GM21786 (cell line): Measurements from ENCODE around the gene BDH1.
"Not testable (repeated sequence)": the region's sequence is repeated elsewhere in the genome, so short reads cannot be mapped to it uniquely, and the experiment has no call there.

ENCODE experiments used
- ATAC-seq: cut with Tn5 transposase; IDR thresholded peaks from one replicate; pipeline ENCODE4 v1.9.1; 2021; ENCODE audit not compliant: unreplicated experiment

The BDH1 gene

DNA sequence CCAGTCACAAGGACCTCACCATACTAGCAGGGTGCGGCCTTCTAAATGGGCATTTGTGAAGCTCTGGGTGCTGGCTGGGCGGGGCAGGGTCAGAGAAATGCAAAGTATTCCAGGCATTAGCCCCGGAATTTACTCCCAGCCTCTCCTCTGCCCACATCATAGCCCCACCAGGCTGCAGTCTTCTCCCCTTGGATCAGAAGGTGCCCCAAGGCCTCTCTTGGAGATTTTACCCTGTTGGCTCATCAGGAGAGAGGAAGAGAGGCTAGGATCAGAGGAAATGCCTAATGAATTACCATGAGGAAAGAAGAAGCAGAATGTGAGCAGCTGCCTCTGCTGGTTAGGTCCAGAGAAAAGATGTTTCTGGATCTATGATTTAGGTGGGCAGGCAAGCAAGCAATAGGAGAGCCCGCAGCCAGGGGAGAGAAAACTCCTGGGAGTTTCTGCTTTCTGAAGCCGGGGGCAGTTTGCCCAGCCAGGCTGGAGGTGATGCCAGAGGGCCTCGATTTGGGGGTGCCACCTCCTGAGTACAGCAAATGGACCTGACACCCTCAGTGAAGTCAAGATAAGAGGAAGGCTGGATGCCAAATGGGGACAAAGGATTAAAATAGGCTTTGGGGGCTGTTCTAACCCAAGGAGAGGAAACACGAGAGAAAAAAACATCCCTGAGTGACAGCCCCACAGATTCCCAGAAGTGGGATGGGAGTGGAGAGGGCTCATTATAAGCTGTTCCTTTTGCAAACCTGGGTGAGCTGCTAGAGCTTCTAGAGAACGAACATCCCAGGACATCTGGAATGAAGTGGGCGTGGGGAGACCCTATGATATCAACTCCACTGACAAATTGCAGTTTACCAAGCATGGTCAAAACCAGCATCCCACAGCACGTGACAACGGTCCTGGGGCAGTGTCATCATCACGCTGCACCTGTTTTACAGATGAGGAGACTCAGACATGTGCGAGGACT, 65.4 kb downstream of the BDH1 start:
- no peak for ATAC-seq

DNA sequence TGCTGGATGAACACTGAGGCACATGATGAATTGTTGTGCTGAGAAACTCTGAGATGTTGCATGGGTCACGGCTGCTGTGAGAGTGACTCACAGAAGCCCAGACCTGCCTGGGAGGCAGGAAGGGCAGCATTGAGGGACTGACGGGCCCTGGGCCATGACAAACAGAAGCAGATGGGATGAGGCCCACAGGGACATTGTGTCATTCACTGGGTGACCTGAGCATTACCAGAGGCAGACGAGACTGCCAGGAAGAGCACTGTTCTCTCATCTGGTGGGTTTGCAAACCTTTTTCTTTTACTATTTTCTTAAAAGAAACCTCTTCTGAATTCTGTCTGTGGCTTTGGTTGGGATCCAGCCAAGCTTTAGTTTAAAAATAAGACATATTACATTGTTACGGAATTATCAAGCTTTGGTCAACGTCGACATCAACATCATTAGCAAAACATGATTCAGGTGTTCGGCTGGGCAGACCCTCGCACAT, 67.8 kb downstream of the BDH1 start:
- no peak for ATAC-seq

DNA sequence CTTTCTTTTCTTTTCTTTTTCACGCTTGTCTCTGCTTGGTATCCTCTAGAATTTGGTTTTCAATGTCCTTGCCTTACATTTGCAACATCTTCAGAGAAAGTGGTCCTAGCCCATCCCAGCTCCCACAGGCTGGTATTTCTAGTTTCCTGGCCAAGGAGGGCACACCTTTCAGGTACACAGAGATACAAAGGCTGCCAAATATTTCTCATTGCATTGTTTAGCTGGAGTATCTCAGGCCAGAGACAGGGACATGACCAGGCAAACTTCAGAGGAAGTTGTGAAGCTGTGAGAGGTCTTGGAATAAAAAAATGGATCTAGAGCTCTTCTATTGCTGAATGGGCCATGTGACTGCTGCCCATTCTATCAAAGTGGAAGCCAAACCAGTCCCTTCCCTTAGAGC, 68.9 kb downstream of the BDH1 start:
- ATAC-seq: no peak

- no peak for ATAC-seq
Measured at GRCh38 chr3:197485143-197485542, 70.6 kb downstream of the BDH1 start.

GRCh38 chr3:197484204-197484901, 71.4 kb downstream of the BDH1 start:
- ATAC-seq: no peak

GRCh38 chr3:197482001-197482400, 73.8 kb downstream of the BDH1 start:
- ATAC-seq: no peak

- no peak for ATAC-seq
Measured at GRCh38 chr3:197480320-197480719, 75.4 kb downstream of the BDH1 start.

- ATAC-seq: no peak
Measured at GRCh38 chr3:197478746-197479668, 76.8 kb downstream of the BDH1 start.

DNA sequence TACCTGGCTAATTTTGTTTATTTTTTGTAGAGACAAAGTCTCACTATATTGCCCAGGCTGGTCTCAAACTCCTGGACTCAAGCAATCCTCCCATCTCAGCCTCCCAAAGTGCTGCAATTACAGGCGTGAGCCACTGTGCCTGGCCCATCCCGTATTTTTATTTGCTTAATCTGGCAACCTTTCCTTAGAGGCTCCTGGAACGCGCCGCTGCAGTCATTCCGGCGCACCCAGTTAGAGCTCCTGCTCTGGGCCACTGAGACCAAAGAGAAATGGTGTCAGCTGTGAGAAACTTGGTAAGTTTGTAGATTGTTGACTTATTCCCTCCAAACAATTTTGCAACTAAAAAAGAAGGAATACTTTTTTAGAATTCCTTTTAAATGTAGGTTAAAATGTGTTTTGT, 78.0 kb downstream of the BDH1 start:
- not testable (repeated sequence) for ATAC-seq

GRCh38 chr3:197475997-197476525, 79.7 kb downstream of the BDH1 start:
- ATAC-seq: no peak

- no peak for ATAC-seq
Measured at GRCh38 chr3:197475514-197475913, 80.3 kb downstream of the BDH1 start.

GRCh38 chr3:197472151-197472550, 83.6 kb downstream of the BDH1 start:
- ATAC-seq: no peak

DNA sequence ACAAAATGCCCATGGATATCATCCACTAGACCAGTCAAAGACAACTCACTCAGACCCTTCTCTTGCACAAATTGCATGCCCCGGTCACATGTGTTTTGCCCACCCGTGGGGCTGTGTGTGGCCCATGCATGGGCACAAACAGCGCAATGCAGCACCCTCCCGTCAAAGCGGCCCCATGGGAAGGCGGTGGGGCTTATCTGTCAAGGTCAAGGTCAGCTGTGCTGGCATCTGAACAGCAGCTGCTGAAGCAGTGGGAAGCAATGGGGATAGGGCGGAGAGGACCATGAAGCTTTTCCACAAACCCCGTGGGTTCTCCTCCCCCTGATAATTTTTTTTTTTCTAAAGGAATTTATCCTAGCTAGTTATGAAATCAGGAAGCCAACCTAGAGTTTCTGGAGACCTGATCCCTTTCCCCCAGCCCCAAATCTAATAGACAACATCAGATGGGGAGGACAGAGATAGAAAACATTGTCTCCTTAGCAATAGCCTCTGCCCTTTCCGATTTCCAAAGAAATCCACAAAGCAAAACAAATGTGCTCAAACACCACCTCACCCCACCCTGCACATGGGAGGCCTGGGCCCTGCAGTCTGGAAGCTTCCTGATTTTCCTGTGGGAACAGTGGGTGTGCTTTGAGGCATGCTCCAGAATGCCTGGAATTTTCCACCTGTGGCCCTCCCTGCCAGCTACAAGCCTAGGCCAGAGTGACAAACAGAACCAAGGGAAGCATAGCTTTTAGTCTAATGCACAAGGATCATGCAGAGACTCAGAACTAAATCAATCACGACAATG, 84.4 kb downstream of the BDH1 start:
- ATAC-seq: no peak

GRCh38 chr3:197468866-197469382, 86.8 kb downstream of the BDH1 start:
- no peak for ATAC-seq

GRCh38 chr3:197468167-197468566, 87.6 kb downstream of the BDH1 start:
- ATAC-seq: no peak

- no peak for ATAC-seq
Measured at GRCh38 chr3:197466586-197467399, 89.0 kb downstream of the BDH1 start.

- no peak for ATAC-seq
Measured at GRCh38 chr3:197465996-197466549, 89.7 kb downstream of the BDH1 start.

DNA sequence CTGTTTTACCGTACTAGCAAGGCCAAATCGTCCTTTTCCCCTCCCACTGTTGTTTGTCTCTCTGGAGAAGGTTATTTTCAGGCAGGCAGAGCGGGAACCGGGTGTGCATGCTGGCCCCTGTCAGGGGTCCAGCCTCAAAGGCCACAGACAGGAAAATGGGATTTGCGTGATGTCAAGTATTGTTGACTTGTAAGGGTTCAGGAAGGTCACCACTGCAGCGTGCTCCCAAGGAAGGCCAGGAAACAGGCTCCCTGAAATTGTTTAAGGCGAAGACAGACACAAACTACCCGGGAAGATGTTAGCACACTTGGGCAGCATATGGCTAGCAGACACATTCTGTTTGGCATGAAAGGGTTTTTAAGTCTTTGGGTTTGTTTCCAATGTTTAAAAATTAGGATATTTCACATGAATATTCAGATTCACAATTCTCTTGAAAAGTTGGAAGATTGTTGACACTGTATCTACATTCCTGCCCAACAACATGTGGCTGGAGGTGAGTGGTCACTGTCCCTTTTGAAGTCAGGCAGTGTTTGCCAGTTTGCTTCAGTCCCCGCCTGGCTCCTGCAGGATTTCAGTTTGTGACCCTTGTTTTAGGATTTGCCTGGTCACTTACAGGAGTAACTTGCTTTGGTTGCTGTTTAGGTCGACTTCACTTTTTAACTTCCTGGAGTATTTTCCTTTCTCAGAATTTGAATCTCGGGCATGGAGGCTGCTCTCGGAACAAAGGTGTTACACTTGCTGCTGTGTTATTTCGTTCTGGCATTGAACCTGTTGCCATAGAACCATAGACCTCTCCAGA, 90.4 kb downstream of the BDH1 start:
- ATAC-seq: no peak
